GM21737 (cell line): ENCODE data around the gene ACLY.
"Not testable (repeated sequence)": the region's sequence is repeated elsewhere in the genome, so short reads cannot be mapped to it uniquely, and the experiment has no call there.

Experiments
- ATAC-seq: cut with Tn5 transposase; IDR thresholded peaks from one replicate; pipeline ENCODE4 v1.9.1; 2021; ENCODE audit warnings: mild to moderate bottlenecking, moderate library complexity; ENCODE audit not compliant: unreplicated experiment

The ACLY gene

DNA sequence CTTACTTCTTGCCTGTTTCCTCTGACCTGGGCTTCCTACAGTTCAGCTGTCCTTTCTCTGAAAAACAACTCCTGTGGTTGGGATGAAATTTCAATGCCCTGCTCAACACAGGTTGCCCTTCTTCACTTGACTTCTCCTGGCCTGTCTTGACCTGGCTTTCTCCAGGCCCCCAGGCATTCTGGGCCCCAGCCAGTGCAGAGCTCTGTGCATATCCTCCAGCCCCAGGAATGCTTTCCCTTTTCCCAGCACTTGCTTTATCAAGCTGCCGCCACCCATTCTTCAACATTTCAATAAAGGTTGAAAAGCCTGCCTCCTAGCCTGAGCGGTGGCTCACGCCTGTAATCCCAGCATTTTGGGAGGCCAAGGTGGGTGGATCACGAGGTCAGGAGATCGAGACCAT, 22.4 kb upstream of the ACLY start:
- ATAC-seq: no peak

DNA sequence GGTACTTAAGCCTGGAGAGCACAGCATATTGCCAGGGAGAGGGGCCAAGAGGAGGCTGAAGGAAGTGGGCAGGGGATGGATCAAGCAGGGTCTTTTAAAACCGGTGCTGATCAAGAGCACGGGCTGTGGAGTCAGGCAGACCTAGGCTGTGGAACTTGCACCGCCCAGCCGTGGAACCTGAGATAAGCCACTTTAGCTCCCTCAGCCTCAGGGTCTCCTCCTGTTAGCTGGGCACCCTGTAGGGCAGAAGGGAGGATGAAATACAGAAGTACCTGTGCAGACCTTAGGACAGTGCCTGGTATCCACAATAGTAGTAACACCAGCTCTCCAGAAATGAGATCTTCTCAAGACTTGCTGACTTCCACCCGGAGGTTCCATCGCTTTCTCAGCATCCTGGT, 20.9 kb upstream of the ACLY start:
- no peak for ATAC-seq

DNA sequence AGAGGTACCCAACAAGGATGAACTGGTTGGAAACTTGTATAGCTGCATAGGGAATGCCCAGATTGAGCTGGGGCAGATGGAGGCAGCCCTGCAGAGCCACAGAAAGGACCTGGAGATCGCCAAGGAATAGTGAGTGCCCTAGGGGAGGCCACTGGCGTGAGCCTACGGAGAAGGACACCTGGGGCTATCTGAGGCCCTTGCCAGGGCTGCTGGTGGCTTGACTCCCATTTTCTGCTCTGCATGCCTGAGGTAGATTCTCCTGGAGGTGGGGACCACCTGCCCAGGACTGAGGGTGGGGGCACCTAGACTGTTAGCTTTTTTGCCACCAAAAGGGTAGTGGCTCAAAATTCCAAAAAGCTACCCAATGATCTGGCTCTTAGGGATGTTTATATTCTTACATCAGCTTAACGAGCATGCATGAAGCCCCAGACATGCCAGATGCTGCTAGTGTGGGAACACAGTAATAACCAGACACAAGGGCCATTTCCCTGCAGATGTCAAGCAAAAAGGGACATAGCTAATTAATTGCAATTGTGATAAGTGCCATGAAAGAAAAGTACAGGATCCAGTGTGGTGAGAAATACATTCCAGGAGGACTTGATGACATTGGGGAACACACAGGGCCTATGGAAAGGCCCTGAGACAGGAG, 20.4 kb upstream of the ACLY start:
- ATAC-seq: no peak

DNA sequence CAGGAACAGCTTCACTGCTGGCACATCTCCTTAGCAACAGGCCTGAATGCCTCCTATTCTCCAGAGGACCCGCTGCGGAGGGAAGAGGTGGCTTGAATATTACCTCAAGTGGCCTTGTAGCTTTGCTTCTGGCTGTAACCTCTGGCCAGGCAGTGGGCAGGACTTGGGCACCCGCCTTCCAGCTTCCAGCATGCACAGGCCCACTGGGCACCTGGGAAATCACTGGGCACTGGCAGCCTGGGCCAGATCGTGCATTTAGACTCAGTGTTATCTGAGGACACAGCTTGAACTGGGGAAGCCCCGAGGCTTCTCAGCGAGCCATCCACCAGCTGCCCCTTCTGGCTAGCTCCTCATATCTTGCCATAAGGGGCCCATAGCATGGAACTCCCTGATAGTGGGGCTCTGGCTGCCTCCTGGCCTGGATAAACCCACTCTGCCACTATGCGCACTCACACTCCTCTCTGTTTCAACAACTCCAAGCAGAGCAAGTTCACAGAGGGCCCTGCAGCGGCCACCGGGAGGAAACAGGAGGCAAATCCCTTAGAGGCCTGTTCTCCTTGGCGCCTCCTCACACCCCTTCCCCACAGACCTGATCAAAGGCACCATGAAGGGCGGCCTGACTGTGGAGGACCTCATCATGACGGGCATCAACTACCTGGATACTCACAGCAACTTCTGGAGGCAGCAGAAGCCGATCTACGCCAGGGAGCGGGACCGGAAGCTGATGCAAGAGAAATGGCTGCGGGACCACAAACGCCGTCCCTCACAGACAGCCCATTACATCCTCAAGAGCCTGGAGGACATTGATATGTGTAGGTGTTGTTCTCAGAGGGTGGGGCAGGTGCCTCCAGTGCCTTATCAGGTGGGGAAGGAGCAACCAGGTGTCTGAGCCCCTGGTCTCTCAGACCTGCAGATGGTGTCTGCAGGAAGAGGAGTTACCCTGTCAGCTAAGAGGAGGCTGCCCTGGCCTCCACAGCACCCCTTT, 19.5 kb upstream of the ACLY start:
- no peak for ATAC-seq

DNA sequence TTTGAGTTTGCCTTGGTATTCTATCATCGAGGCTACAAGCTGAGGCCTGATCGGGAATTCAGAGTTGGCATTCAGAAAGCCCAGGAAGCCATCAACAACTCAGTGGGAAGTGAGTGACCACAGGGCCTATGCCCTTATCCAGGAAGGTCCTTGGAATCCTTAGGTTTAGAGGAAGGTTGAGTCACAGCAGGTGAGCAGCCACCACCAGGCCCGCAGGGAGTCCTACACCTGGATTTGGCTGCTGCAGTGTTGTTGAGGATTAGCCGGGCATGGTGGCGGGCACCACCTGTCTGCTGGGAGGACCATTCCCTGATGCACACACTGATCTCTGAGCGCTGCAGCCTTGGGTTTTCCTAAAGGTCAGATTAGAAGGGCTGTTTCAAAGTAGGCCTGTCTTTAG, 16.9 kb upstream of the ACLY start:
- ATAC-seq: no peak

DNA sequence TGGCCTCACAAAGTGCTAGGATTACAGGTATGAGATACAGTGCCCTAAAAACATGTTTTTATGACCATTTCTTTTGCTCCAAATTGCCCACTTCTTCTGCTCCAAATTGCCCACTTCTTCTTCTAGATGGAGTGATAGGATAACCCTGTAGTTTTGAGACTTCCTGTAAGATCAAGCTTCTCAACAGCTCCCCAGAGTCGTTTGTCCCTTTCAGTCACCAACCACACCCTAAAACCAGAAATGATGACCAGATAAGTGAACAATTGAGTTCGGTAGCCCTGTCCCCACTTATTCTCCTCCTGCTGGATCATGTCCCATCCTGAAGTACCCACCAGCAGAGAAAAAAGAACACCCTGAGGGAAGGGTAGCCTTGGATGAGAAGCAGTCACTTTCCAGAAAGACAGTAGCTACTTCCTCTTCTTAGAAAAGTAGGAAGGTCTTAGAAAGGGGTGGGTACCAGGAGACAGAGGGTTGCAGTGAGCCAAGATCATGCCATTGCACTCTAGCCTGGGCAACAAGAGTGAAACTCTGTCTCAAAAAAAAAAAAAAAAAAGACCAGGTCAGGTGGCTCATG, 14.2 kb upstream of the ACLY start:
- ATAC-seq: no peak

DNA sequence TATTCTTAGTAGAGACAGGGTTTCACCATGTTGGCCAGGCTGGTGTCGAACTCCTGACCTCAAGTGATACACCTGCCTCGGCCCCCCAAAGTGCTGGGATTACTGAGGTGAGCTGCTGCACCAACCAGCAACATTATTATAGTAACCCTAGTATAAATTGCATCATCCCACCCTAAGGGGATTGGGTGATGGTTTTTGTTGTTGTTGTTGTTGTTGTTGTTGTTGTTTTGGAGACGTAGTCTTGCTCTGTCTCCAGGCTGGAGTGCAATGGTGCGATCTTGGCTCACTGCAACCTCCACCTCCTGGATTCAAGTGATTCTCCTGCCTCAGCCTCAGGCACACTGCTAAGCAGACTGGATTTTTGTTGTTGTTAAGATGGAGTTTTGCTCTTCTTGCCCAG, 13.0 kb upstream of the ACLY start:
- not testable (repeated sequence) for ATAC-seq

DNA sequence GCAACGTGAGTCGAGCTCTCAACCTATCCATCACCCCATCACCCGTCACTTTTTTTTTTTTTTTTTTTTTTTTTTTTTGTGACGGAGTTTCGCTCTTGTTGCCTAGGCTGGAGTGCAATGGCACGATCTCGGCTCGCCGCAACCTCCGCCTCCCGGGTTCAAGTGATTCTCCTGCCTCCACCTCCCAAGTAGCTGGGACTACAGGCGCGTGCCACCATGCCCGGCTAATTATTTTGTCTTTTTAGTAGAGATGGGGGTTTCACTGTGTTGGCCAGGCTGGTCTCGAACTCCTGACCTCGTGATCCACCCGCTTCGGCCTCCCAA, 12.0 kb upstream of the ACLY start:
- not testable (repeated sequence) for ATAC-seq

DNA sequence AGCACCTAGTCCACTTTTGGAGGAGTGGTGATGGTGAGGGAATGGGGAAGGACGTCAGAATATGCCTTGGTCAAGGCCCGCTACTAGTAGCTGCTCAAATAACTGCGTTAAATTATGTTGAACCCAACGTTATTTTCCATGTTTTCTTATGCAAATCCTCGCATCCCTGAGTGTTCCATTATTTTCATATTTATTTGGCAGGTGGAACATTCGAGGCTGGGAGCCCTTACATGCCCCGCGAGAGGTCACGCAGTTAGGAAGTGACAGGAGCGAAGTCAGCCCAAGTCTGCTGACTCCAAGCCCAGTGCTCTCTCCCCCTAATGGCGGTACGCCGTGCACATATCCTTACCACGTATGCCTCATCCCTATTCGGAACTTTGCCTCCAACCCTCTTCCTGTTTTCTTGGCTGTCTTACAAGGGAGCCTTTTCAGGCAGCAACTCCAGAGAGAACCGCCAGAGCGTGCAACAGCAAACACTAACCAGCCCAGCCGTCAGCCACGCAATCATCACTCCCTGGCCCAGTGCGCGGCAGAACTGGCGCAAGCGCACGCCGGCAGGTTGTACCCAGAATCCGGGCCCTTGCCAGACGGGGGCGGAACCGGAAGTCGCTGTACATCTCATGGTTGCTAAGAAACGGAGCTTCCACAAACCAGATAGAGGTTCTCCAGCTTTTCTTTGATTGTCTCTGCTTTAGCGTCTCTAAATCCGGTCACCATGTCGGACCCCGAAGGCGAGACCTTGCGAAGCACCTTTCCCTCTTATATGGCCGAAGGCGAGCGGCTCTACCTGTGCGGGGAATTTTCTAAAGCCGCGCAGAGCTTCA, 11.5 kb upstream of the ACLY start, which contains the start of gene ODAD4:
ODAD4 (plus strand) TSS at position 609 of the 824 bp plus-strand sequence; CDS start at position 716, 107 bp downstream.
- ATAC-seq: peak; percentile 92

DNA sequence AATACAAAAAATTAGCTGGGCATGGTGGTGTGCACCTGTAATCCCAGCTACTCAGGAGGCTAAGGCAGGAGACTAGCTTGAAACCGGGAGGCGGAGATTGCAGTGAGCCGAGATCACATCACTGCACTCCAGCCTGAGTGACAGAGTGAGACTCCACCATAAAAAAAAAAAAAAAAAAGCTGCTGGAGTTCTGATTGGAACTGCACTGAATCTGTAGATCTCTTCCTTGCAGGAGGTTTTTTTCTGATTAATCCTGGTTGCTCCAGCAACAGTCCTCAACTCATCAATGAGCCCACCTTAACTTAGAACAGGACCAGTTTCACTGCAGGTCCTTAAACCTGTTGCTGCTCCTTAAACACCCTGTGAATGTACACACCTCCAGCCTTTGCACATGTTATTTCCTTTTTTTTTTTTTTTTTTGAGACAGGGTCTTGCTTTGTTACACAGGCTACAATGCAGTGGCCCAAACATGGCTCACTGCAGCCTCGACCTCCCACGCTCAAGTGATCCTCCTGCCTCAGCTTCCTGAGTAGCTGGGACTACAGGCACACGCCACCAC, 10.0 kb upstream of the ACLY start:
- no peak for ATAC-seq

DNA sequence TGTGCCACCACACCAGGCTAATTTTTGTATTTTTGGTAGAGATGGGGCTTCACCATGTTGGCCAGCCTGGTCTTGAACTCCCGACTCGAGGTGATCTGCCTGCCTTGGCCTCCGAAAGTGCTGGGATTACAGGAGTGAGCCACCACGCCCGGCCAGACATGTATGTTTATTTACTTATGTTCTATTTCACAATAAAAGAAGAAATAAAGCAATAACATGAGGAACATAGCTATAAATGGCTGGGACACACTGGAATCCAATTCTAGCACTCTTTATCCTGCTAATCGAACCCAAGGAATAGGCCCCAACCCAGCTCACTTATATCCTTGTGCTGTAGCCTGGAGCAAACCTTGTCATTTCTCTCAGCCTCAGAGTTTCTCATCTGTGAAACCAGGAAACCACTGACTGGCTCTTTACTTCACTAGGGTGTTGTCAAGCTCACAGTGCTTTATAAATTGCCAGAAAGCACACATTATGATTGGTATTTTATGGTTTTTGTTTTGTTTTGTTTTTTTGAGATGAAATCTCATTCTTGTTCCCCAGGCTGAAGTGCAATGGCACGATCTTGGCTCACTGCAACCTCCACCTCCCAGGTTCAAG, 7.3 kb upstream of the ACLY start:
- no peak for ATAC-seq

DNA sequence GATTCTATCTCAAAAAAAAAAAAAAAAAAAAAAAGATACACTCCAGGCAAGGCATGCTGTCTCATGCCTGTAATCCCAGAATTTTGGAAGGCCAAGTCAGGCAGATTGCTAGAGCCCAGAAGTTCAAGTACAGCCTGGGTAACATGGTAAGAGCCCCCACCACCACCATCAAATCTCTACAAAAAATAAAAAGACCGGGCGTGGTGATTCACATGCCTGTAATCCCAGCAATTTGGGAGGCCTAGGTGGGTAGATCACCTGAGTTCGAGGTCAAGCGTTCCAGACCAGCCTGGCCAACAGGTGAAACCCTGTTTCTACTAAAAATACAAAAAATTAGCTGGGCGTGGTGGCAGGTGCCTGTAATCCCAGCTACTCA, 1.8 kb upstream of the ACLY start:
- ATAC-seq: no peak

DNA sequence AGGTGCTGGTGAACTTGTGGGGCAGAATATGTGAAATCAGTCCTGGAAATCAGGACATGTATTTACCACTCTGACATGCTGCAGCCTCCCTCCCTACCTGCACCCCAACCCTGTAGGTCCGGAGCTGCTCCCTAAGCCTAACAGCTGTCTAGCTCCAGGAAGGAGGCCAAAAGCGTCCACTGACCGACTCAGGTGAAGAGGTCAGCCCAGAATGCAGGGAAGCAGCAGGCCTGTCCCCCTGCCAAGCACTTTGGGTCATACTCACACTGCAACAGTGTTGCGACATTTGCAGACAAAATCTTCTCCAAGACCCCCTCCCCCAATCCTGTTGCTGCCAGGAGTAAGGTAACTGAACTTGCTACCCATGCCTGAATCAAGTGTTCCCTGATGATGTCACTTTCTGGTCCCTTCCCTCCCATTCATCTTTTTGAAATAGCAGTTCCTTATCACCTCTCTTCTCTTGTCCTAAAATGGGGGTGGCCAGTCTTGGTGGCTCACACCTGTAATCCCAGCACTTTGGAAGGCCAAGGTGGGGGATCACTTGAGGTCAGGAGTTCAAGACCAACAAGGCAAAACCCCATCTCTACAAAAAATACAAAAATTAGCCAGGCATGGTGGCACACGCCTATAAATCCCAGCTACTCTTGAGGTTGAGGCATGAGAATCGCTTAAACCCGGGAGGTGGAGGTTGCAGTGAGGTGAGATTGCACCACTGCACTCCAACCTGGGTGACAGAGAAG, 1.3 kb upstream of the ACLY start:
- ATAC-seq: no peak

DNA sequence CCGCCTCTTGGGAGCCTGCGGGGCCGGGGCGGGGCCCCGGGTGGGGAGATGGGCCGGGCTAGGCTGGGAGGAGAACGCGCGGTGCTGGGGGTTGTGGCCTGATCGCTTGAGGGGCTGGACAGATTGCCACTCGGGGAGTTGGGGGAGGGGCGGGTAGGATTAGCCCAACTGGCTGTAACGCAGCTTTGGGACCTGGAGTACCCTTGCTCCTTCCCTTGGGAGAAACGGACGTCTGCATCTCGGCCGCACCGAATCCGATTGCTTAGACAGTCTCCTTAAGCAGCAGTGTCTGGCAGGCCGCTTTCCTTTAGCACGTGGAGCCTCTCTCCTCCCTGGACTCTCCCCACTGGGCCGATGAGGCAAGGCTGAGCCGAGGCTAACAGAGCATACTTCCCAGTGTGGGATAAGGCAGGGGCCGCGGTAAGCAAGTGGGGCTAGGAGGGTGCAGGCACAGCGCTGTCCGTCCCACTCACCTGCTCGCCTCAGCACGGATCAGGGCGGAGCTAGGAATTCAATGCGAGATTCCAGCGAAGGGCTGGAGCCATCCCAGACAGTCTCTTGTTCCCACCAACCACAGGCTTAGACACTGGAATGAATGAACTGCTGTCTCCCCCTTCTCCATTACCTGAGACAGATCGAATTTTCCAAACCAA, 540 bp upstream of the ACLY start:
- peak; percentile 4 for ATAC-seq

DNA sequence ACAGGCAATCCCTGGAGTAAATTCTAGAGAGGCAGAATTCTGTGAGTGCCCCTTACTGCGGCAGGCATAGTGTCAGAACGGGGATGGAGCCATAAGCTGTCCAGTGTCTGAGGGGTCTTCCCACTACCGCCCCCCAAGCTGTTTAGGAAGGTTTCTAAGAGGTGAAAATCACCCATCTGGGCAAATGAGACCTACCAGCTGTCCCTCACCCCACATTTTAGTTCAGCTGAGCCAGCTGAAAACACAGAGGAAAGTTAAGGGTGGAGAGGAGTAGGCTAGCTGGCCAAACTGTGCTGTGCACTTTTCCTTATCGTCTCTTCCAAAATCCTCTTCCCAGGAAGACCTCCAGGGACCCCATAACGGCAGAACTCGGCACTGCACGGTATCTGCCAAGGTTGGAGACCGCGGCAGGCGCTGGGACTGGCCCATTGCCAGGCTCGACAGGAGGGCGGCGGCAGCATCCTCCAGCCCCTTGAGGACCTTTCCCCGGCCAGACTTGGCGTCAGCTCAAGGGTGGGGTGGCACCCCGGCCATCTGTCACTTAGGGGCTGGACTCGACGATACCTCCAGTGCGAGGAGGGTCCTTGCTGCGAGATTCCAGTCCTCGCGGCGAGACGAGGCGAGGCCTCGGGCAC, 955 bp downstream of the ACLY start:
- ATAC-seq: peak; percentile 14

DNA sequence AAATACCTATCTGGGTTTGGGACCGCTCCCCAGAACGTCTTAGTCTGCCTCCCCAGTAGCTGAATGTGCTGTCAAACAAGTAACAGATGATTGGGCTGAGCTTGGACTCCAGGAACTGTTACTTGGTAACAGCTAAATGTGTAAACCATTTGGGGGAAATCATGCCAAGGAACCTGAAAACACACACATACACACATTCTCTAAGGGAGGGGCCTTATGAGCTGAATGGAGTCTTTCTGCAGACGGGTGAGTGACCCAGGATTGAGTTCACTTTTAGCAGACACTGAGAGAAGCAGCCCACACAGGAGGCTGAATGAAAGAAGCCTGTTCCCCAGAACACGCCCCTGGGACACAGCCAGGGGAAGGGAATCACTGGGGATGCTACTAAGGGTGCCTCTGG, 1.6 kb downstream of the ACLY start:
- no peak for ATAC-seq

DNA sequence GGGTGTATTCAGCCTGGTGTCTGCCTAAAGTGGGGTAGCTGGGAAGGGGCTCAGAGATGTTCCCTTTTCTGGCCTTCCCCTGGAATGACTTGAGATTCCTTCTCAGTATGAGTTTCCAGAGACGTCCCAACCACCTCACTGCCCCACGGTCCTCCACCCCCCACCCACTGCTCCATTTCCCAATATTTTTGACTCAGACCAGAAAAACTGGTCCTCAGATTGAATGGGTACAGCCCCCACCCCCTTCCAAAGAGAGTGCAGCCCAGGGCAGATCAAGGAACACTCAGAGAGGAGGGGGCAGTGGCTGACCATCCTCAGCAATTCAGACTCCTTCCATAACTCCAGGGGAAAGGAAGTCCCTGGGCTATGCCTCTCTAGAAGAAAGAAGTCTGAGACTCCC, 3.2 kb downstream of the ACLY start:
- ATAC-seq: no peak

DNA sequence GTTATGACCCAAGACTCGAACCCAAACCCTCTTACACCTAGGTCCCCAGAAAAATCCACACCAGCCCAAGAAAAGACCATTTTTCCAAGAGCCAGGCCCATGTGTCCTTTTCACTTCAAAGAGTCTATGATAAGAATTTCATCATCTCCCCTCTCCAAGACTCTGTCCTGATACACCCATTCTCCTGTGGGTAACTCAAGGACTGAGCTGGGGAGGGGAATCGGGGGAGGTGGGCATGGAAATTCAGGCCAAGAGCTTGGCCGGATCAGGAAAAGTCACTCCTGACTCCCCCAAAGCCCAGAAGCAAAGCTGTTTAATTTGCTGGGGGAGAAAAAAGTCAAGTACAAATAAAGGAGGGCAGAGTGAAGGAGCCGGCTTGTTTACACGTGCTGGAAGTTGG, 3.7 kb downstream of the ACLY start:
- ATAC-seq: no peak

DNA sequence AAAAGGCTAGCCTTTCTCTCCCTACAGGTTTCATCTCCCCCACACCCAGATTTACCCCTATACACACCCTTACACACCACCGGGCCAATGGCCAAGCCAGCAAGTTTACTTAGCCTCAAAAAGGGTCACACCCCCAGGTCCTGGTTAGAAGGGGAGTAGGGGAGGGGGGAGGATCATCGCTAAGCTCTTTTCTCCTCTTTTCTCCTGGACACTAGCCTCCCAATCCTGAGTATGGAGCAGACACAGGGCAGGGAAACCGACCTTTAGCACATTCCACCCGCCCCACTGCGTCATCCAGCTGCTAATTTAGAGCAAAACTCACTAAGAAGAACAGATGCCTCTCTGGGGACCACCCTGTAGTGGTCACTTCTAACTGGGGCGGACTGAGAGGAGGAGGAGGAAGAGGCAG, 4.4 kb downstream of the ACLY start:
- no peak for ATAC-seq
